Astrocyte (in vitro differentiated cells and primary cell): ENCODE measurements around the gene TRIM56.

Experiments used
- EZH2 ChIP-seq: IDR thresholded peaks from 2 replicates; pipeline ENCODE4 v1.6.1; 2012; ENCODE audit warnings: mild to moderate bottlenecking, low read length, inconsistent platforms; ENCODE audit not compliant: insufficient read depth
- TF ChIP-seq, protein P1 (sequence below): IDR thresholded peaks from 2 replicates; pipeline ENCODE4 v1.5.1; 2011; ENCODE audit warnings: low read depth, mild to moderate bottlenecking, inconsistent platforms, low read length, moderate library complexity; ENCODE audit not compliant: insufficient read depth

DNA sequence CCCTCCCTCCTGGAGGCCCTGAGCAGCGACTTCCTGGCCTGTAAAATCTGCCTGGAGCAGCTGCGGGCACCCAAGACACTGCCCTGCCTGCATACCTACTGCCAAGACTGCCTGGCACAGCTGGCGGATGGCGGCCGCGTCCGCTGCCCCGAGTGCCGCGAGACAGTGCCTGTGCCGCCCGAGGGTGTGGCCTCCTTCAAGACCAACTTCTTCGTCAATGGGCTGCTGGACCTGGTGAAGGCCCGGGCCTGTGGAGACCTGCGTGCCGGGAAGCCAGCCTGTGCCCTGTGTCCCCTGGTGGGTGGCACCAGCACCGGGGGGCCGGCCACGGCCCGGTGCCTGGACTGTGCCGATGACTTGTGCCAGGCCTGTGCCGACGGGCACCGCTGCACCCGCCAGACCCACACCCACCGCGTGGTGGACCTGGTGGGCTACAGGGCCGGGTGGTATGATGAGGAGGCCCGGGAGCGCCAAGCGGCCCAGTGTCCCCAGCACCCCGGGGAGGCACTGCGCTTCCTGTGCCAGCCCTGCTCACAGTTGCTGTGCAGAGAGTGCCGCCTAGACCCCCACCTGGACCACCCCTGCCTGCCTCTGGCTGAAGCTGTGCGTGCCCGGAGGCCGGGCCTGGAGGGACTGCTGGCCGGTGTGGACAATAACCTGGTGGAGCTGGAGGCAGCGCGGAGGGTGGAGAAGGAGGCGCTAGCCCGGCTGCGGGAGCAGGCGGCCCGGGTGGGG is 2.2 kb downstream of the TRIM56 start:
- TF ChIP-seq, protein P1, sequence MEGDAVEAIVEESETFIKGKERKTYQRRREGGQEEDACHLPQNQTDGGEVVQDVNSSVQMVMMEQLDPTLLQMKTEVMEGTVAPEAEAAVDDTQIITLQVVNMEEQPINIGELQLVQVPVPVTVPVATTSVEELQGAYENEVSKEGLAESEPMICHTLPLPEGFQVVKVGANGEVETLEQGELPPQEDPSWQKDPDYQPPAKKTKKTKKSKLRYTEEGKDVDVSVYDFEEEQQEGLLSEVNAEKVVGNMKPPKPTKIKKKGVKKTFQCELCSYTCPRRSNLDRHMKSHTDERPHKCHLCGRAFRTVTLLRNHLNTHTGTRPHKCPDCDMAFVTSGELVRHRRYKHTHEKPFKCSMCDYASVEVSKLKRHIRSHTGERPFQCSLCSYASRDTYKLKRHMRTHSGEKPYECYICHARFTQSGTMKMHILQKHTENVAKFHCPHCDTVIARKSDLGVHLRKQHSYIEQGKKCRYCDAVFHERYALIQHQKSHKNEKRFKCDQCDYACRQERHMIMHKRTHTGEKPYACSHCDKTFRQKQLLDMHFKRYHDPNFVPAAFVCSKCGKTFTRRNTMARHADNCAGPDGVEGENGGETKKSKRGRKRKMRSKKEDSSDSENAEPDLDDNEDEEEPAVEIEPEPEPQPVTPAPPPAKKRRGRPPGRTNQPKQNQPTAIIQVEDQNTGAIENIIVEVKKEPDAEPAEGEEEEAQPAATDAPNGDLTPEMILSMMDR = no peak
- TF ChIP-seq EZH2 = no peak
